Measurements from ENCODE around the gene RBM47.
A peak's percentile ranks its signal among the peaks of the same experiment; 100 is the strongest.

Gene RBM47

DNA sequence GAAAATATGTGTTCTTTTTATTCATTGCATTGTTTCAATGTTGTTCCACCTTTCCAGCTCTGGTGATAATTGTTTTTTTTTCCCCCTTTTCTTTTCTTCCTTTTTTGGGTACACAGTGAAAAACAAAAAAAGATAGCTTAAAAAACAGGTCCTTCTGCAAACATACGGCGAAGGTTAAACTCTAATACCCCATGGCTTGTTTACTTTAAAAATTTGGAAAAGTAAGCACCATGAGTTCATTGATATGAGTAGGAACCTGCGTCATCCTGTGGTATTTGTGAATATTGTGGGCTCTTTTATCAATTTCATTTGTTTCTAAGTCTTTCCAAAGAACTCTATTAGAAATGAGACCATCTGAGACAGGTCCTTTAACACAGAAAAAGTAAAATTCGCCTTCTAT, 171.0 kb downstream of the RBM47 start:
- Histone ChIP-seq H3K9me3 (ENCODE audit: control insufficient read depth, low read length) (no peaks in the 10 kb centered on the region), H4K91ac (ENCODE audit: low read length) (no peak overlapping the region), H3K4ac (ENCODE audit: low read depth in 1 of 2, low read length in 2 of 2) (no peak overlapping the region), H3K18ac (ENCODE audit: low read depth in 1 of 2, low read length in 2 of 2) (no peak overlapping the region), H3K4me3 (ENCODE audit: insufficient read depth in 1 of 2, low read depth in 1 of 2, low read length in 2 of 2) (no peak overlapping the region), H3K27ac (ENCODE audit: low read length, poor library complexity, severe bottlenecking) (no peak overlapping the region), H3K23ac (ENCODE audit: low read length in 2 of 2) (no peak overlapping the region), H3K4me2 (ENCODE audit: low read length, poor library complexity, severe bottlenecking) (no peak overlapping the region), H2AK5ac (ENCODE audit: low read length, severe bottlenecking) (no peak overlapping the region), H3K14ac (ENCODE audit: low read length in 2 of 2) (no peak overlapping the region), H4K8ac (ENCODE audit: low read length) (no peak overlapping the region), H2AFZ (ENCODE audit: low read depth, low read length) (no peak overlapping the region), H3K79me1 (replicated peaks; ENCODE audit: low read length, poor library complexity, severe bottlenecking) (no peaks in the 10 kb centered on the region), H3K9ac (ENCODE audit: low read length) (no peak overlapping the region), H2BK15ac (ENCODE audit: low read depth, poor library complexity, severe bottlenecking) (no peak overlapping the region), H2BK120ac (ENCODE audit: low read depth, low read length) (no peak overlapping the region), H3K4me1 (ENCODE audit: control insufficient read depth, insufficient read depth, low read depth, low read length) (no peaks in the 10 kb centered on the region), H3K36me3 (ENCODE audit: control insufficient read depth in 1 of 2, insufficient read depth in 2 of 2, low read depth in 1 of 2, low read length in 2 of 2) (no peaks in the 10 kb centered on the region), H3K27me3 (ENCODE audit: control insufficient read depth in 1 of 2, insufficient read depth in 1 of 2, low read length in 2 of 2) (no peaks in the 10 kb centered on the region), H2BK5ac (ENCODE audit: low read depth, low read length, poor library complexity, severe bottlenecking) (no peak overlapping the region), H2BK12ac (ENCODE audit: low read length in 2 of 2) (no peak overlapping the region)
- no CpG with 5 or more reads among the region's 4 CpGs for WGBS
- DNase-seq = no peak

DNA sequence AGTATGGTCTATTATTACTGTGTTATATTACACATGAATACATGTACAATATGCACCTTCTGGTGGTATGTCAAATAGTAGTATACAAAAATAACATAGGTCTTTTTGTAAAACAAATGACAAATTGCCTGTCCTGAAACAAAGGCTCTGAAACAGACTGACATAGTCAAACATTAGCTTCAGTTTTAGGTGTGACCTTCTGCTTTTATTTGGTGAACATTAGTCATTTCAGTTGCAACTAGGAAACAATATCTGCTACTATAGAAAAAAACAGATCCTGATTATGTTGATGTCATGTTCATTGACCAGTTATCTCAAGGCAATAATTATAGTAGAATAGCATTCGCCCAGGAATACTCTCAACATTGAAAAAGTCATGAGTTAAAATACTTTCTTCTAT, 171.6 kb downstream of the RBM47 start:
- H2BK12ac ChIP-seq (ENCODE audit: low read length in 2 of 2) = no peak overlapping the region
- H3K23ac ChIP-seq (ENCODE audit: low read length in 2 of 2) = no peak overlapping the region
- H3K36me3 ChIP-seq (ENCODE audit: control insufficient read depth in 1 of 2, insufficient read depth in 2 of 2, low read depth in 1 of 2, low read length in 2 of 2) = no peaks in the 10 kb centered on the region
- DNase-seq = no peak
- no peak overlapping the region for H2BK15ac ChIP-seq (ENCODE audit: low read depth, poor library complexity, severe bottlenecking)
- H3K79me1 ChIP-seq (replicated peaks; ENCODE audit: low read length, poor library complexity, severe bottlenecking) = no peaks in the 10 kb centered on the region
- no peak overlapping the region for H3K27ac ChIP-seq (ENCODE audit: low read length, poor library complexity, severe bottlenecking)
- H3K14ac ChIP-seq (ENCODE audit: low read length in 2 of 2) = no peak overlapping the region
- no peak overlapping the region for H3K9ac ChIP-seq (ENCODE audit: low read length)
- no peak overlapping the region for H4K8ac ChIP-seq (ENCODE audit: low read length)
- H3K18ac ChIP-seq (ENCODE audit: low read depth in 1 of 2, low read length in 2 of 2) = no peak overlapping the region
- no peaks in the 10 kb centered on the region for H3K27me3 ChIP-seq (ENCODE audit: control insufficient read depth in 1 of 2, insufficient read depth in 1 of 2, low read length in 2 of 2)
- no peak overlapping the region for H3K4me3 ChIP-seq (ENCODE audit: insufficient read depth in 1 of 2, low read depth in 1 of 2, low read length in 2 of 2)
- H3K4ac ChIP-seq (ENCODE audit: low read depth in 1 of 2, low read length in 2 of 2) = no peak overlapping the region
- no peak overlapping the region for H3K4me2 ChIP-seq (ENCODE audit: low read length, poor library complexity, severe bottlenecking)
- no peaks in the 10 kb centered on the region for H3K4me1 ChIP-seq (ENCODE audit: control insufficient read depth, insufficient read depth, low read depth, low read length)
- no peak overlapping the region for H2BK120ac ChIP-seq (ENCODE audit: low read depth, low read length)
- no peak overlapping the region for H2BK5ac ChIP-seq (ENCODE audit: low read depth, low read length, poor library complexity, severe bottlenecking)
- H2AFZ ChIP-seq (ENCODE audit: low read depth, low read length) = no peak overlapping the region
- WGBS = no CpG with 5 or more reads among the region's 1 CpG
- H3K9me3 ChIP-seq (ENCODE audit: control insufficient read depth, low read length) = no peaks in the 10 kb centered on the region
- H2AK5ac ChIP-seq (ENCODE audit: low read length, severe bottlenecking) = no peak overlapping the region
- H4K91ac ChIP-seq (ENCODE audit: low read length) = no peak overlapping the region

DNA sequence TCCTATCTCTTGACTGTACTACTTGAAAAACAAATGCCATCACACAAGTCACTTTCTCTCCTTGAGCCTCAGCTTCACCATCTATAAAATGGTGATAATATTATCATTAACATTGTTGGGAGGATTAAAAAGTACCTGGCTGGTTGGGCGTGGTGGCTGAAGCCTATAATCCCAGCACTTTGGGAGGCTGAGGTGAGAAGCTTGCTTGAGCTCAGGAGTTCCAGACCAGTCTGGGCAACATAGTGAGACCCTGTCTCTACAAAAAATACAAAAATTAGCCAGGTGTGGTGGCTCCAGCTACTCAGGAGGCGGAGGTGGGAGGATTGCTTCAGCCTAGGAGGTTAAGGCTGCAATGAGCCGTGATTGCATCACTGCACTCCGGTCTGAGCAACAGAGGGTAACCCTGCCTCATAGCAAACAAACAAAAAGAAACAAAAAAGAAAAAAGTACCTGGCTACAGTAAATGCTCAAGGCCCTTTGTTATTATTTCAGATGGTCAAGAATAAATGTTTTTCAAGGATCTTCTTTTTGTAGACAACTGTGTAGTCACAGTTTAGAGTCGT, 174.2 kb downstream of the RBM47 start:
- Histone ChIP-seq H2BK12ac (ENCODE audit: low read length in 2 of 2) (no peak overlapping the region), H2BK120ac (ENCODE audit: low read depth, low read length) (no peak overlapping the region), H3K4ac (ENCODE audit: low read depth in 1 of 2, low read length in 2 of 2) (no peak overlapping the region), H2AFZ (ENCODE audit: low read depth, low read length) (no peak overlapping the region), H3K18ac (ENCODE audit: low read depth in 1 of 2, low read length in 2 of 2) (no peak overlapping the region), H3K36me3 (ENCODE audit: control insufficient read depth in 1 of 2, insufficient read depth in 2 of 2, low read depth in 1 of 2, low read length in 2 of 2) (no peaks in the 10 kb centered on the region), H3K9ac (ENCODE audit: low read length) (no peak overlapping the region), H2BK5ac (ENCODE audit: low read depth, low read length, poor library complexity, severe bottlenecking) (no peak overlapping the region), H3K79me1 (replicated peaks; ENCODE audit: low read length, poor library complexity, severe bottlenecking) (no peaks in the 10 kb centered on the region), H3K23ac (ENCODE audit: low read length in 2 of 2) (no peak overlapping the region), H3K4me1 (ENCODE audit: control insufficient read depth, insufficient read depth, low read depth, low read length) (no peaks in the 10 kb centered on the region), H4K8ac (ENCODE audit: low read length) (no peak overlapping the region), H4K91ac (ENCODE audit: low read length) (no peak overlapping the region), H3K4me2 (ENCODE audit: low read length, poor library complexity, severe bottlenecking) (no peak overlapping the region), H3K27me3 (ENCODE audit: control insufficient read depth in 1 of 2, insufficient read depth in 1 of 2, low read length in 2 of 2) (no peaks in the 10 kb centered on the region), H3K9me3 (ENCODE audit: control insufficient read depth, low read length) (no peaks in the 10 kb centered on the region), H2AK5ac (ENCODE audit: low read length, severe bottlenecking) (no peak overlapping the region), H3K4me3 (ENCODE audit: insufficient read depth in 1 of 2, low read depth in 1 of 2, low read length in 2 of 2) (no peak overlapping the region), H3K14ac (ENCODE audit: low read length in 2 of 2) (no peak overlapping the region), H3K27ac (ENCODE audit: low read length, poor library complexity, severe bottlenecking) (no peak overlapping the region), H2BK15ac (ENCODE audit: low read depth, poor library complexity, severe bottlenecking) (no peak overlapping the region)
- WGBS = 96% methylated on average over 2 of the region's 5 CpGs
- no peak for DNase-seq

DNA sequence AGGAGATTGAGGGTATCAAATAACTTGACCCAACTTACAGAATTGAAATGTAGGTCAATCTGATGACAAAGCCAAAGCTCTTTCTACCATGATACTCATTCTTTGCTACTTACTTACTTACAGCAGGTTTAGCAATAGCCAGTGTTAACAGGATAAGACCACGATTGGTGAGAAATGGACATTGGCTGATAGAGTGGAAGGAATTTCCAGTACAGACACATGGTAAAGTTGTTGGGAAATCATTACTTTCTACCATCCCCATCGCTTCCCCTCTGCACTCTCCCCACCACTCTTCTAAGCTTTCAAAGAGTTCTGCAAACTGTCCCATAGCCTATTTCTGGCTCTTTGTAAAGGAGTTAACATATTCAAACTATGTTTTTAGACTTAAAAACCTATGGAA, 174.8 kb downstream of the RBM47 start:
- H3K14ac ChIP-seq (ENCODE audit: low read length in 2 of 2) = no peak overlapping the region
- H3K4me3 ChIP-seq (ENCODE audit: insufficient read depth in 1 of 2, low read depth in 1 of 2, low read length in 2 of 2) = no peak overlapping the region
- no peaks in the 10 kb centered on the region for H3K27me3 ChIP-seq (ENCODE audit: control insufficient read depth in 1 of 2, insufficient read depth in 1 of 2, low read length in 2 of 2)
- no peak overlapping the region for H4K91ac ChIP-seq (ENCODE audit: low read length)
- H3K36me3 ChIP-seq (ENCODE audit: control insufficient read depth in 1 of 2, insufficient read depth in 2 of 2, low read depth in 1 of 2, low read length in 2 of 2) = no peaks in the 10 kb centered on the region
- H2BK15ac ChIP-seq (ENCODE audit: low read depth, poor library complexity, severe bottlenecking) = no peak overlapping the region
- no CpG with 5 or more reads among the region's 2 CpGs for WGBS
- no peak overlapping the region for H2BK12ac ChIP-seq (ENCODE audit: low read length in 2 of 2)
- H3K27ac ChIP-seq (ENCODE audit: low read length, poor library complexity, severe bottlenecking) = no peak overlapping the region
- no peaks in the 10 kb centered on the region for H3K9me3 ChIP-seq (ENCODE audit: control insufficient read depth, low read length)
- no peak overlapping the region for H3K9ac ChIP-seq (ENCODE audit: low read length)
- DNase-seq = peak; percentile 19
- no peak overlapping the region for H2AFZ ChIP-seq (ENCODE audit: low read depth, low read length)
- H3K23ac ChIP-seq (ENCODE audit: low read length in 2 of 2) = no peak overlapping the region
- H2AK5ac ChIP-seq (ENCODE audit: low read length, severe bottlenecking) = no peak overlapping the region
- no peaks in the 10 kb centered on the region for H3K79me1 ChIP-seq (replicated peaks; ENCODE audit: low read length, poor library complexity, severe bottlenecking)
- H3K4ac ChIP-seq (ENCODE audit: low read depth in 1 of 2, low read length in 2 of 2) = no peak overlapping the region
- no peak overlapping the region for H3K4me2 ChIP-seq (ENCODE audit: low read length, poor library complexity, severe bottlenecking)
- no peaks in the 10 kb centered on the region for H3K4me1 ChIP-seq (ENCODE audit: control insufficient read depth, insufficient read depth, low read depth, low read length)
- no peak overlapping the region for H2BK120ac ChIP-seq (ENCODE audit: low read depth, low read length)
- no peak overlapping the region for H3K18ac ChIP-seq (ENCODE audit: low read depth in 1 of 2, low read length in 2 of 2)
- H4K8ac ChIP-seq (ENCODE audit: low read length) = no peak overlapping the region
- H2BK5ac ChIP-seq (ENCODE audit: low read depth, low read length, poor library complexity, severe bottlenecking) = no peak overlapping the region
